Osteocyte (in vitro differentiated cells): ENCODE results near the gene NINJ2. TPM values are rescaled to one million over a fixed set of nuclear protein-coding genes. Genes with fewer than 3 reads are reported as not detected.

Experiments used
- DNase-seq: peaks from one replicate; pipeline ENCODE4 v3.0.0; 2021; ENCODE audit warnings: mixed read lengths; ENCODE audit not compliant: unreplicated experiment; ENCODE audit errors: extremely low spot score
- H3K27ac Mint-ChIP-seq: one replicate; pipeline ENCODE4 v1.8.0; 2021; ENCODE audit warnings: mild to moderate bottlenecking, mixed read lengths; ENCODE audit not compliant: unreplicated experiment
- H3K27me3 Mint-ChIP-seq: one replicate; pipeline ENCODE4 v1.8.0; 2021; ENCODE audit warnings: mixed read lengths; ENCODE audit not compliant: unreplicated experiment
- H3K36me3 Mint-ChIP-seq: one replicate; pipeline ENCODE4 v1.8.0; 2021; ENCODE audit warnings: mixed read lengths; ENCODE audit not compliant: unreplicated experiment
- H3K4me1 Mint-ChIP-seq: one replicate; pipeline ENCODE4 v1.8.0; 2021; ENCODE audit warnings: mixed read lengths; ENCODE audit not compliant: unreplicated experiment
- H3K4me3 Mint-ChIP-seq: one replicate; pipeline ENCODE4 v1.8.0; 2021; ENCODE audit warnings: mild to moderate bottlenecking, moderate library complexity, mixed read lengths; ENCODE audit not compliant: unreplicated experiment
- H3K9me3 Mint-ChIP-seq: one replicate; pipeline ENCODE4 v1.8.0; 2021; ENCODE audit warnings: mixed read lengths; ENCODE audit not compliant: unreplicated experiment
- total RNA-seq: library from RNA; stranded (reverse); gene quantifications from 2 replicates; pipeline ENCODE4 v1.2.1, GENCODE V29; 2021
- TF ChIP-seq, protein P1 (sequence below): fragments of 200-600 bp; sonication (generic); IDR thresholded peaks from 2 replicates; pipeline ENCODE4 v1.5.0; 2021; ENCODE audit warnings: antibody characterized with exemption, mild to moderate bottlenecking, moderate library complexity

NINJ2 gene
- total RNA-seq, 1 donor from 2014 or later: 2.3 TPM

DNA sequence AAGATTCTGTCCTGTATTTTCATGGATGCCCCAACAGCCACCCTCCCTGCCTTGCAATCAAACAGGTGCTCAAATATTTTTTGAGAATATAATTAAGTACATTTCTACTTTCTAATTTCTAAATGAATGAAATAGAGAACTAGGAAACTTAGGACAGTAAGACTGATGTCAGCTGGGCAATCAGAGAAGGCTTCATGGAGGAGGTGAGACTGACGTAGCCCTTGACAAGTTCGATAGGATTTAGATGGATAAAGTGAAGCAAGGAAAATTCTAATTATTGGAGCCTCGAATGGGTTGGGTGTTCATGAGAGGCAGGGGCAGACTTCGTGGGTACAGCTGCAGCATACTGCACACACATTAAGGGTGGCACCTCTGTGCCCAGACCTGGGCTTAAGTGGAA is 36.0 kb downstream of the NINJ2 start:
- H3K36me3 Mint-ChIP-seq: no peaks in the 10 kb centered on the region
- no peak for DNase-seq
- H3K27ac Mint-ChIP-seq: no peak overlapping the region
- H3K27me3 Mint-ChIP-seq: no peaks in the 10 kb centered on the region
- TF ChIP-seq, protein P1, sequence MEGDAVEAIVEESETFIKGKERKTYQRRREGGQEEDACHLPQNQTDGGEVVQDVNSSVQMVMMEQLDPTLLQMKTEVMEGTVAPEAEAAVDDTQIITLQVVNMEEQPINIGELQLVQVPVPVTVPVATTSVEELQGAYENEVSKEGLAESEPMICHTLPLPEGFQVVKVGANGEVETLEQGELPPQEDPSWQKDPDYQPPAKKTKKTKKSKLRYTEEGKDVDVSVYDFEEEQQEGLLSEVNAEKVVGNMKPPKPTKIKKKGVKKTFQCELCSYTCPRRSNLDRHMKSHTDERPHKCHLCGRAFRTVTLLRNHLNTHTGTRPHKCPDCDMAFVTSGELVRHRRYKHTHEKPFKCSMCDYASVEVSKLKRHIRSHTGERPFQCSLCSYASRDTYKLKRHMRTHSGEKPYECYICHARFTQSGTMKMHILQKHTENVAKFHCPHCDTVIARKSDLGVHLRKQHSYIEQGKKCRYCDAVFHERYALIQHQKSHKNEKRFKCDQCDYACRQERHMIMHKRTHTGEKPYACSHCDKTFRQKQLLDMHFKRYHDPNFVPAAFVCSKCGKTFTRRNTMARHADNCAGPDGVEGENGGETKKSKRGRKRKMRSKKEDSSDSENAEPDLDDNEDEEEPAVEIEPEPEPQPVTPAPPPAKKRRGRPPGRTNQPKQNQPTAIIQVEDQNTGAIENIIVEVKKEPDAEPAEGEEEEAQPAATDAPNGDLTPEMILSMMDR: no peak
- H3K4me1 Mint-ChIP-seq: peaks cover 34% of the 10 kb centered on the region
- no peaks in the 10 kb centered on the region for H3K9me3 Mint-ChIP-seq
- no peak overlapping the region for H3K4me3 Mint-ChIP-seq

GRCh38 chr12:625998-626397 is 37.2 kb downstream of the NINJ2 start:
- no peak overlapping the region for H3K27ac Mint-ChIP-seq
- peaks cover 23% of the 10 kb centered on the region for H3K4me1 Mint-ChIP-seq
- H3K36me3 Mint-ChIP-seq: no peaks in the 10 kb centered on the region
- H3K9me3 Mint-ChIP-seq: no peaks in the 10 kb centered on the region
- no peak for DNase-seq
- TF ChIP-seq, protein P1: no peak
- H3K27me3 Mint-ChIP-seq: no peaks in the 10 kb centered on the region
- H3K4me3 Mint-ChIP-seq: no peak overlapping the region

- DNase-seq: no peak
- Mint-ChIP-seq H3K4me1 (peaks cover 5% of the 10 kb centered on the region), H3K4me3 (no peak overlapping the region), H3K27ac (no peak overlapping the region), H3K9me3 (no peaks in the 10 kb centered on the region), H3K36me3 (no peaks in the 10 kb centered on the region), H3K27me3 (no peaks in the 10 kb centered on the region)
- TF ChIP-seq, protein P1: no peak
These were observed 39.3 kb downstream of the NINJ2 start for GRCh38 chr12:623865-624372.

GRCh38 chr12:623172-623864 is 39.9 kb downstream of the NINJ2 start:
- H3K4me1 Mint-ChIP-seq: peaks cover 2% of the 10 kb centered on the region
- DNase-seq: no peak
- no peaks in the 10 kb centered on the region for H3K9me3 Mint-ChIP-seq
- no peaks in the 10 kb centered on the region for H3K36me3 Mint-ChIP-seq
- H3K27ac Mint-ChIP-seq: no peak overlapping the region
- no peak overlapping the region for H3K4me3 Mint-ChIP-seq
- TF ChIP-seq, protein P1: no peak
- no peaks in the 10 kb centered on the region for H3K27me3 Mint-ChIP-seq

GRCh38 chr12:622416-622815 is 40.8 kb downstream of the NINJ2 start:
- no peak for DNase-seq
- TF ChIP-seq, protein P1: no peak
- H3K36me3 Mint-ChIP-seq: no peaks in the 10 kb centered on the region
- H3K27me3 Mint-ChIP-seq: no peaks in the 10 kb centered on the region
- H3K9me3 Mint-ChIP-seq: no peaks in the 10 kb centered on the region
- H3K27ac Mint-ChIP-seq: no peak overlapping the region
- H3K4me1 Mint-ChIP-seq: peaks cover 5% of the 10 kb centered on the region
- H3K4me3 Mint-ChIP-seq: no peak overlapping the region
